Subcutaneous adipose tissue (tissue), 4 donors: ENCODE measurements around the gene SELENOV. TPM values are rescaled to one million over a fixed set of nuclear protein-coding genes. Genes with fewer than 3 reads are reported as not detected.

Source experiments
- total RNA-seq, 4 donors: library from RNA; depleted of rRNA; stranded (reverse); fragments of >200 nt; gene quantifications; one replicate each; pipeline ENCODE4 v1.1.0, GENCODE V29; 2016
- TF ChIP-seq, protein P1 (sequence below): fragments of 450-650 bp; IDR thresholded peaks from one replicate; pipeline ENCODE4 v1.5.1; 2016; ENCODE audit warnings: low read depth, mild to moderate bottlenecking, control low read depth, antibody characterized with exemption, moderate library complexity

SELENOV gene
- total RNA-seq, 4 donors from 2014 or later, result not detected

DNA sequence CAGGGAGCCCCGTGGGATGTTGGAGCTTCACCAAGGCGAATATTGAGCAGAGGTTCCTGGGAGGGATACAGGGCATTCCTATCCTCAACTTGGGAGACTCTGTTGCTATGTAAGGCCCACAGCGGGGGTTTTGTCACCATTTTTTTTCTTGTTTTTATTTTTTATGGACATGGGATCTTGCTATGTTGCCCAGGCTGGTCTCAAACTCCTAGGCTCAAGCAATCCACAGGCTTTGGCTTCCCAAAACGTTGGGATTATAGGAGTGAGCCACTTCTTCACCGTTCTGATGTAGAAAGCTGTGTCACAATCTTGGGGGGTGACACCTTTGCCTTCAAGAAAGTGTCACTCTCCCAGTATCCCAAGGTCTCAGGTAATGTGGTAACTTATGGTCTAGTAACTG, 13.6 kb upstream of the SELENOV start:
- TF ChIP-seq, protein P1, sequence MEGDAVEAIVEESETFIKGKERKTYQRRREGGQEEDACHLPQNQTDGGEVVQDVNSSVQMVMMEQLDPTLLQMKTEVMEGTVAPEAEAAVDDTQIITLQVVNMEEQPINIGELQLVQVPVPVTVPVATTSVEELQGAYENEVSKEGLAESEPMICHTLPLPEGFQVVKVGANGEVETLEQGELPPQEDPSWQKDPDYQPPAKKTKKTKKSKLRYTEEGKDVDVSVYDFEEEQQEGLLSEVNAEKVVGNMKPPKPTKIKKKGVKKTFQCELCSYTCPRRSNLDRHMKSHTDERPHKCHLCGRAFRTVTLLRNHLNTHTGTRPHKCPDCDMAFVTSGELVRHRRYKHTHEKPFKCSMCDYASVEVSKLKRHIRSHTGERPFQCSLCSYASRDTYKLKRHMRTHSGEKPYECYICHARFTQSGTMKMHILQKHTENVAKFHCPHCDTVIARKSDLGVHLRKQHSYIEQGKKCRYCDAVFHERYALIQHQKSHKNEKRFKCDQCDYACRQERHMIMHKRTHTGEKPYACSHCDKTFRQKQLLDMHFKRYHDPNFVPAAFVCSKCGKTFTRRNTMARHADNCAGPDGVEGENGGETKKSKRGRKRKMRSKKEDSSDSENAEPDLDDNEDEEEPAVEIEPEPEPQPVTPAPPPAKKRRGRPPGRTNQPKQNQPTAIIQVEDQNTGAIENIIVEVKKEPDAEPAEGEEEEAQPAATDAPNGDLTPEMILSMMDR, result no peak

DNA sequence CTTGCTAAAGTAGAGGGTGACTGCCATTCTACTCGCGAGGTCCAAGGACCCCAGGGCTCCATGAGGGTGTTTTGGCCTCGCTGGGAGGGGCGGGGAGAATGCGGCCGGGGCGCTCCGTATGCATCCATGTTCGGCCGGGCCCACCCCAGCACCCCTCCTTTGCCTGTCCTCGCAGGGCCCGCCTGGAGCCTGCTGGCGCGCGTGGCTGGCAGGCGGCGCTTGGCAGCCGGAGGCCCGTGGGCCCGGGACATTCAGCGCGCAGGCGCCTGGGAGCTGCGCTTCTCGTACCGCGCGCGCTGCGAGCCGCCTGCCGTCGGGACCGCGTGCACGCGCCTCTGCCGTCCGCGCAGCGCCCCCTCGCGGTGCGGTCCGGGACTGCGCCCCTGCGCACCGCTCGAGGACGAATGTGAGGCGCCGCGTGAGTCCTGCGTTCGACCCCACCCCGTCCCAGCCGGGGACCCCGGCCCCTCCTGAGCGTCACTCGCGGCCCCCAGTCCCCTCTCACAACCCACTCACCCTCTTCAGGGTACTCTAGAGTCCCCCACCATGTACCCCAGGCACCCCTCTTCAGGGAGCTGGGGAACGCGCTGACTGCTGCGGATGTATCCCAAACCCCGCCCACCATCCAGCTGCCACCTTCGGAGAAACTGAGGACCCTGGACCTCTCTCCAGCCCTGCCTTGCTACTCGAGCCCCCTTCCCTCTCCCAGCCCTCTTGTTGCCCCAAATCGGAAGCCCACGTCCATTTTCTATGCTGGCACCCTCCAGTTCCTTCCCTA, 12.1 kb upstream of the SELENOV start:
- TF ChIP-seq, protein P1, result no peak

DNA sequence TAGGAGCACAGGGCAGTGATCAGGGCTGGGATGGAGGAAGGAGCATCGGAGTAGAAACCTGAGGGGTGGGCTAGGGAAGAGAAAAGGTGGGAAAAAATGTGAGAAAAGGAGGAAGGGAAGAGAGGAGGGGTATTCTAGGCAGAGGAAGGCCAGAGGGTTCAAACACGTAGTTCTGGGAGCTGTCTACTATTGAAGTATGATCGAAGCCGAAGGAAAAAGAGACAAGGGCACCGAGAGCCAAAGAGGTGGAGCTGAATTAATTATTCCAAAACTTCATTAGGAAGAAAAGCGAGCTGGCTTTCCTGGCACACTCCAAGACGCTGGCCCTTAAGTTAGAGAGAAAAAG, 8.4 kb upstream of the SELENOV start:
- TF ChIP-seq, protein P1, result no peak

DNA sequence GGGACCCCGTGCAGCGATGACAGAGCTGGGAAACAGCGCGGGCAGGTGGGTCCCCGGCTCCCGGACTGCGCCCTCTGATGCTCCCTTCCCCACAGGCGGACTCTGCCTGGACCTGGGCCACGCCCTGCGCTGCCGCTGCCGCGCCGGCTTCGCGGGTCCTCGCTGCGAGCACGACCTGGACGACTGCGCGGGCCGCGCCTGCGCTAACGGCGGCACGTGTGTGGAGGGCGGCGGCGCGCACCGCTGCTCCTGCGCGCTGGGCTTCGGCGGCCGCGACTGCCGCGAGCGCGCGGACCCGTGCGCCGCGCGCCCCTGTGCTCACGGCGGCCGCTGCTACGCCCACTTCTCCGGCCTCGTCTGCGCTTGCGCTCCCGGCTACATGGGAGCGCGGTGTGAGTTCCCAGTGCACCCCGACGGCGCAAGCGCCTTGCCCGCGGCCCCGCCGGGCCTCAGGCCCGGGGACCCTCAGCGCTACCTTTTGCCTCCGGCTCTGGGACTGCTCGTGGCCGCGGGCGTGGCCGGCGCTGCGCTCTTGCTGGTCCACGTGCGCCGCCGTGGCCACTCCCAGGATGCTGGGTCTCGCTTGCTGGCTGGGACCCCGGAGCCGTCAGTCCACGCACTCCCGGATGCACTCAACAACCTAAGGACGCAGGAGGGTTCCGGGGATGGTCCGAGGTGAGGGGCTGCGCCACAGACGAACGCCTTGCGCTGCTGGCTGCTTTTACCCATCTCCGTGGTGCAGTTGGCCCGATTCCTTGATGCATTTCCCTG, 7.8 kb upstream of the SELENOV start:
- TF ChIP-seq, protein P1, result no peak

DNA sequence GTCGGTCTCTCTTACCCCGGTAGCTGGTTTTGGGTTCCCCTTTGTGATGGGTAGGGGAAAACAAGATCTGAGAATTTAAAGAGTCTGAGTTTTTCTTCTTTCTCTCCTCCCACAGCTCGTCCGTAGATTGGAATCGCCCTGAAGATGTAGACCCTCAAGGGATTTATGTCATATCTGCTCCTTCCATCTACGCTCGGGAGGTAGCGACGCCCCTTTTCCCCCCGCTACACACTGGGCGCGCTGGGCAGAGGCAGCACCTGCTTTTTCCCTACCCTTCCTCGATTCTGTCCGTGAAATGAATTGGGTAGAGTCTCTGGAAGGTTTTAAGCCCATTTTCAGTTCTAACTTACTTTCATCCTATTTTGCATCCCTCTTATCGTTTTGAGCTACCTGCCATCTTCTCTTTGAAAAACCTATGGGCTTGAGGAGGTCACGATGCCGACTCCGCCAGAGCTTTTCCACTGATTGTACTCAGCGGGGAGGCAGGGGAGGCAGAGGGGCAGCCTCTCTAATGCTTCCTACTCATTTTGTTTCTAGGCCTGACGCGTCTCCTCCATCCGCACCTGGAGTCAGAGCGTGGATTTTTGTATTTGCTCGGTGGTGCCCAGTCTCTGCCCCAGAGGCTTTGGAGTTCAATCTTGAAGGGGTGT, 7.1 kb upstream of the SELENOV start:
- TF ChIP-seq, protein P1, result no peak

DNA sequence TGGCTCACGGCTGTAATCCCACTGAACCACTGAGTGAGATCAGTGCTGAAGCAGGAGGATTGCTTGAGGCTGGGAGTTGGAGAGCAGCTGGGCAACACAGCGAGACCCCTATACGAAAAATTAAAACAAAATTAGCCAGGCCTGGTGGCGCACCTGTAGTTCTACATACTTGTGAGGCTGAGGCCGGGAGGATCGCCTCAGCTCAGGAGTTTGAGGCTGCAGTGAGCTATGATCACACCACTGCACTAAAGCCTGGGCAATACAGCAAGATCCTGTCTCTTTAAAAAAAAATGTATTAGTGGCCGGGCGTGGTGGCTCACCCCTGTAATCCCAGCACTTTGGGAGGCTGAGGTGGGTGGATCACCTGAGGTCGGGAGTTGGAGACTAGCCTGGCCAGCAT, 6.3 kb upstream of the SELENOV start:
- TF ChIP-seq, protein P1, result no peak

DNA sequence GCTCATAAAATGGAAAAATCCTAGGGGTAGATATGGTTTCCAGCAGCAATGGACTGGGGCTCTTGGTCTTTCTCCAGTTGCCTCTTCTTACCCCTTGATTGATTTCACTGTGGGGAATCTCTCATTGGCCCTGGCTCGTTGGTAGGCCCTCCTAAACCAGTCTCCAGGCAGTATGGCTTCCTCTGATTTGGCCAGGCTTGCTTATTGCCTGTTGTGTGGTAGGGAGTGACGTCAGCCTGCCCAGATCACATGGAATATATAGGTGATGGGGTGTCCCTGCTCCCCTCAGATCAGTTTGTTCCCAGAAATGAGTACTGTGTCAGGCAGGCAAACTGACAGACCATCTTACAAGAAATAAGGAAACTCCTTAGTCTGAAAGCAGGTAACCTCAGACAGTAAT, 5.7 kb upstream of the SELENOV start:
- TF ChIP-seq, protein P1, result no peak
